Thyroid gland (tissue), 4 donors: ENCODE measurements around the gene MTREX. TPM values are rescaled to one million over a fixed set of nuclear protein-coding genes. Genes with fewer than 3 reads are reported as not detected.
A peak's percentile ranks its signal among the peaks of the same experiment; 100 is the strongest.

ENCODE experiments used
- DNase-seq, 2 donors: peaks; one replicate each; pipeline ENCODE4 v3.0.0-alpha.2; 2019
- H3K27ac ChIP-seq, 3 donors: fragments of 200-600 bp; sonication (generic); 1 replicate in 2 of 3; 2 replicates in 1 of 3; pipeline ENCODE4 v1.5.1; 2016 to 2019; ENCODE audit warnings: mild to moderate bottlenecking in 1 of 3, moderate library complexity in 1 of 3
- H3K27me3 ChIP-seq: fragments of 200-600 bp; sonication (generic); one replicate; pipeline ENCODE4 v1.5.1; 2019
- H3K36me3 ChIP-seq, 2 donors: fragments of 200-600 bp; sonication (generic); one replicate each; pipeline ENCODE4 v1.5.1; 2016 to 2019
- H3K4me1 ChIP-seq, 2 donors: fragments of 200-600 bp; sonication (generic); one replicate each; pipeline ENCODE4 v1.5.1; 2017 to 2019
- H3K4me3 ChIP-seq, 3 donors: fragments of 200-600 bp; sonication (generic); replicated peaks in 1 of 3; 1 replicate in 2 of 3; 2 replicates in 1 of 3; pipeline ENCODE4 v1.5.1; 2016; ENCODE audit warnings: mild to moderate bottlenecking in 1 of 3
- H3K9me3 ChIP-seq: fragments of 200-600 bp; sonication (generic); one replicate; pipeline ENCODE4 v1.5.1; 2017
- POLR2A ChIP-seq, 2 donors: fragments of 450-650 bp; IDR thresholded peaks; one replicate each; pipeline ENCODE4 v1.6.1; 2017; ENCODE audit warnings: antibody characterized with exemption in 2 of 2, mild to moderate bottlenecking in 2 of 2, moderate library complexity in 1 of 2
- WGBS, 2 donors: methylation state at CpG; one replicate each; pipeline ENCODE4 v1.1.5; 2017; 5-methylcytosine and 5-hydroxymethylcytosine counted together
- intact Hi-C: fragments of 100-400 bp; cut with DNase I; formaldehyde crosslinking; loops from one replicate; pipeline ENCODE4 v1.15.1; 2023
- total RNA-seq, 4 donors: library from RNA; depleted of rRNA; stranded (reverse); fragments of >200 nt; gene quantifications; one replicate each; pipeline ENCODE4 v1.2.3, GENCODE V29; 2016
- TF ChIP-seq, protein P1 (sequence below), 6 experiments: fragments of 200-600 bp in 3 of 6; fragments of 450-650 bp in 3 of 6; sonication (generic) in 3 of 6; IDR thresholded peaks; one replicate each; pipeline ENCODE4 v1.5.1; 2016 to 2019; ENCODE audit warnings: antibody characterized with exemption in 6 of 6, mild to moderate bottlenecking in 2 of 6, inconsistent platforms in 1 of 6, moderate library complexity in 1 of 6

Gene MTREX
- total RNA-seq, 4 donors from 2014 or later, result 86.3 to 94.4 (median 92.6) TPM

DNA sequence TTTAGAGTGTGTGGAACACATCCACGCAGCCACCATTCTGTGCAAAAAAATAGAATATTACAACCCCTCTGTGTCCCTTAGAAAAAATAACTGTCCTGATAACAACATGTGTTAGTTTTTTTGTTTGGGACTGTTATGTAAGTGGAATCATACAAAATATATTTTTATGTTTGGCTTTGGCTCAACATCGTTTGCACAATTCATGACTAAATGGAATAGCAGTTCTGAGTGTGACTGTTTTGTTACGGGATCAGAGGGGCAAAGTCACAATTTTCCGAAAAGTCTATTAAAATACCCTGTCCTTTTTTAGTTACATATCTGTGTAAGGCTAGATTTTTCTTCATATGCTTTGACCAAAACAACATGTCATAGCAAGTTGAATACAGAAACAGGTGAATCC lies 12.8 kb downstream of the MTREX start:
- Histone ChIP-seq H3K4me1 (no peaks in the 10 kb centered on the region), H3K36me3 (no peaks in the 10 kb centered on the region), H3K27me3 (no peaks in the 10 kb centered on the region), H3K9me3 (no peaks in the 10 kb centered on the region), H3K27ac (no peak overlapping the region), H3K4me3 (no peak overlapping the region)
- WGBS, 2 donors, result 82 to 89% methylated on average over 4 of the region's 4 CpGs
- TF ChIP-seq POLR2A (IDR thresholded peaks at IDR 0.05), result no peak
- TF ChIP-seq, protein P1, sequence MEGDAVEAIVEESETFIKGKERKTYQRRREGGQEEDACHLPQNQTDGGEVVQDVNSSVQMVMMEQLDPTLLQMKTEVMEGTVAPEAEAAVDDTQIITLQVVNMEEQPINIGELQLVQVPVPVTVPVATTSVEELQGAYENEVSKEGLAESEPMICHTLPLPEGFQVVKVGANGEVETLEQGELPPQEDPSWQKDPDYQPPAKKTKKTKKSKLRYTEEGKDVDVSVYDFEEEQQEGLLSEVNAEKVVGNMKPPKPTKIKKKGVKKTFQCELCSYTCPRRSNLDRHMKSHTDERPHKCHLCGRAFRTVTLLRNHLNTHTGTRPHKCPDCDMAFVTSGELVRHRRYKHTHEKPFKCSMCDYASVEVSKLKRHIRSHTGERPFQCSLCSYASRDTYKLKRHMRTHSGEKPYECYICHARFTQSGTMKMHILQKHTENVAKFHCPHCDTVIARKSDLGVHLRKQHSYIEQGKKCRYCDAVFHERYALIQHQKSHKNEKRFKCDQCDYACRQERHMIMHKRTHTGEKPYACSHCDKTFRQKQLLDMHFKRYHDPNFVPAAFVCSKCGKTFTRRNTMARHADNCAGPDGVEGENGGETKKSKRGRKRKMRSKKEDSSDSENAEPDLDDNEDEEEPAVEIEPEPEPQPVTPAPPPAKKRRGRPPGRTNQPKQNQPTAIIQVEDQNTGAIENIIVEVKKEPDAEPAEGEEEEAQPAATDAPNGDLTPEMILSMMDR (IDR thresholded peaks at IDR 0.05), result no peak
- intact Hi-C loops, result no loop called here
- no peak for DNase-seq

DNA sequence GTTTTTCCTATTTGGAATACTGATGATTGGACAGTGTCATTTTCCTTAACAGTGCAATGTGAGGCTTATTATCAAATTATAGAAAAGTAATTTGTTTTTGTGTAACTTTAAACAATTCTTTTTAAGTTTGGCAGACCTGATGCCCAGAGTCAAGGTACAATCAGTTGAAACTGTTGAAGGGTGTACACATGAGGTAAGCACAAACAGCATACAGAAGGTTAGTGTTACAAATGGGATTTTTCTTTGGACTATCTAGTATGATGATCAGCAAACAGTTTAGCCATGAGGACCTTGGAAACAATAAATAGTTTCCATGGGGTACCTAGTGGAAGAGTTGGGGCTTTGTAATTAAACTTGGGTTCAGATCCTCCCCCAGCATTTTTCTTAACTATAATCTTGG lies 16.2 kb downstream of the MTREX start:
- no peak overlapping the region for H3K27ac ChIP-seq
- no peaks in the 10 kb centered on the region for H3K27me3 ChIP-seq
- H3K36me3 ChIP-seq, result no peaks in the 10 kb centered on the region
- no peak for DNase-seq
- TF ChIP-seq POLR2A (IDR thresholded peaks at IDR 0.05), result no peak
- TF ChIP-seq, protein P1 (IDR thresholded peaks at IDR 0.05), result no peak
- no peaks in the 10 kb centered on the region for H3K9me3 ChIP-seq
- intact Hi-C loops, result no loop called here
- H3K4me3 ChIP-seq, result no peak overlapping the region
- no peaks in the 10 kb centered on the region for H3K4me1 ChIP-seq

DNA sequence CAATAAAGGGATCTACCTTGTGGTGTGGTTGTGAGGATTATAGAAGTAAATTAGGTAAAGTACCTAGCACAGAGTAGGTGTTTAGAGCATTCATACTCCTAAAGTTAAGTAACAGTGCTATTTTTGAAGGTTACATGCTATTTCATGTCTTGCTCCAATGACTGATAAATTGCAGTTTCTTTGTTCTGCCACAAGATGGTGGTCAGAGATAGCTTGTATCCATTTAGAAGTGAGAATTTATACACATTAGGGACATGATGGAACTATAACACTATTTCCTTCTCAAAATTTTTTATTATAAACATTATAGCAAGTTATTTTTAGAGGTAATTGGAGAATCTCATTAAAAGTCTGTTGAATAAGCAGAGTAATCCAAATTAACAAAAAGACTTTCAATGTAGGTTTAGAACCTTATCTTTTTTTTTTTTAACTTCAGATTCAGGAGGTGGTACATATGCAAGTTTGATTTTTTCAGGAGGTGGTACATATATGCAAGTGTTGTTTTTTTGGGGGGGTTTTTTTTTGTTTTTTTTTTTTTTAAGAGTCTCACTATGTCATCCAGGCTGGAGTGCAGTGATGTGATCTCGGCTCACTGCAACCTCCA lies 17.1 kb downstream of the MTREX start:
- DNase-seq, result no peak
- no peaks in the 10 kb centered on the region for H3K9me3 ChIP-seq
- H3K4me3 ChIP-seq, result no peak overlapping the region
- no peaks in the 10 kb centered on the region for H3K36me3 ChIP-seq
- H3K27ac ChIP-seq, result no peak overlapping the region
- H3K27me3 ChIP-seq, result no peaks in the 10 kb centered on the region
- no peaks in the 10 kb centered on the region for H3K4me1 ChIP-seq
- no peak for TF ChIP-seq POLR2A (IDR thresholded peaks at IDR 0.05)
- TF ChIP-seq, protein P1 (IDR thresholded peaks at IDR 0.05), result peak in 4 of 6 experiments; percentile 47 to 72 (median 68)
- WGBS, 2 donors, result 92 to 100% methylated on average over 1 of the region's 1 CpG
- intact Hi-C loops, result no loop called here

- intact Hi-C loops, result no loop called here
- Histone ChIP-seq H3K4me3 (no peak overlapping the region), H3K27ac (no peak overlapping the region), H3K27me3 (no peaks in the 10 kb centered on the region), H3K9me3 (no peaks in the 10 kb centered on the region), H3K36me3 (no peaks in the 10 kb centered on the region), H3K4me1 (no peaks in the 10 kb centered on the region)
- no peak for TF ChIP-seq POLR2A (IDR thresholded peaks at IDR 0.05)
- TF ChIP-seq, protein P1 (IDR thresholded peaks at IDR 0.05), result no peak
- DNase-seq, result no peak
- 96 to 98% methylated on average over 5 of the region's 5 CpGs for WGBS, 2 donors
Observed at GRCh38 chr5:55325621-55326020, 17.8 kb downstream of the MTREX start.

- no peak for TF ChIP-seq POLR2A (IDR thresholded peaks at IDR 0.05)
- TF ChIP-seq, protein P1 (IDR thresholded peaks at IDR 0.05), result no peak
- no peak overlapping the region for H3K27ac ChIP-seq
- intact Hi-C loops, result no loop called here
- no peak for DNase-seq
- H3K36me3 ChIP-seq, result no peaks in the 10 kb centered on the region
- no peak overlapping the region for H3K4me3 ChIP-seq
- 73 to 74% methylated on average over 2 of the region's 2 CpGs for WGBS, 2 donors
- H3K27me3 ChIP-seq, result no peaks in the 10 kb centered on the region
- H3K9me3 ChIP-seq, result no peaks in the 10 kb centered on the region
- no peaks in the 10 kb centered on the region for H3K4me1 ChIP-seq
Observed at GRCh38 chr5:55327281-55327680, 19.5 kb downstream of the MTREX start.
